HL-60 (cell line): ENCODE measurements around the gene MTCH2.
"Not testable (repeated sequence)": the region's sequence is repeated elsewhere in the genome, so short reads cannot be mapped to it uniquely, and the experiment has no call there.

Experiments used
- DNase-seq, 2 experiments: peaks; one replicate each; pipeline ENCODE4 v3.0.0-alpha.2; 2010 to 2020; ENCODE audit warnings: low read depth in 1 of 2, low spot score in 1 of 2
- H3K27ac ChIP-seq: fragments of 250-450 bp; sonication (Bioruptor Pico); replicated peaks from 2 replicates; pipeline ENCODE4 v1.5.1; 2020; ENCODE audit warnings: mild to moderate bottlenecking, moderate library complexity
- H3K27me3 ChIP-seq: fragments of 250-450 bp; sonication (Bioruptor Pico); 2 replicates; pipeline ENCODE4 v1.5.1; 2021; ENCODE audit warnings: mild to moderate bottlenecking, moderate library complexity; ENCODE audit not compliant: insufficient read depth, poor library complexity, severe bottlenecking
- H3K4me3 ChIP-seq: replicated peaks from 2 replicates; pipeline ENCODE4 v1.5.1; 2011; ENCODE audit warnings: mild to moderate bottlenecking, control low read depth, low read length; ENCODE audit not compliant: insufficient read depth
- CTCF ChIP-seq: IDR thresholded peaks from one replicate; pipeline ENCODE4 v1.5.1; 2011; ENCODE audit warnings: low read length, control low read depth, inconsistent platforms; ENCODE audit not compliant: insufficient read depth
- GABPA ChIP-seq: IDR thresholded peaks from 2 replicates; pipeline ENCODE4 v1.6.1; 2012; ENCODE audit warnings: low read depth
- POLR2AphosphoS5 ChIP-seq: IDR thresholded peaks from 2 replicates; pipeline ENCODE4 v1.6.1; 2012; ENCODE audit warnings: low read depth
- REST ChIP-seq: IDR thresholded peaks from 2 replicates; pipeline ENCODE4 v1.6.1; 2012; ENCODE audit warnings: low read depth; ENCODE audit not compliant: insufficient replicate concordance
- SPI1 ChIP-seq: IDR thresholded peaks from 2 replicates; pipeline ENCODE4 v1.6.1; 2012; ENCODE audit warnings: low read depth, mild to moderate bottlenecking, borderline replicate concordance

The MTCH2 gene

GRCh38 chr11:47688991-47689390, 46.6 kb upstream of the MTCH2 start:
- H3K4me3 ChIP-seq: no peak overlapping the region
- no peak for DNase-seq
- H3K27ac ChIP-seq: no peak overlapping the region
- no peaks in the 10 kb centered on the region for H3K27me3 ChIP-seq
- TF ChIP-seq POLR2AphosphoS5: no peak
- TF ChIP-seq CTCF: no peak
- no peak for TF ChIP-seq GABPA
- TF ChIP-seq REST: no peak
- no peak for TF ChIP-seq SPI1

GRCh38 chr11:47688111-47688510, 45.8 kb upstream of the MTCH2 start:
- Histone ChIP-seq H3K4me3 (no peak overlapping the region), H3K27ac (no peak overlapping the region), H3K27me3 (no peaks in the 10 kb centered on the region)
- TF ChIP-seq POLR2AphosphoS5 (0 out of 2 replicates have a peak, but pooled peaks have one; percentile 17), SPI1 (0 out of 2 replicates have a peak, but pooled peaks have one; percentile 39), REST (no peak)
- peak; percentile 42 to 61 for DNase-seq

- H3K4me3 ChIP-seq, DNase-seq, H3K27me3 ChIP-seq: not testable (repeated sequence)
These were observed 44.3 kb upstream of the MTCH2 start for GRCh38 chr11:47686704-47687103.

GRCh38 chr11:47686151-47686550, 43.8 kb upstream of the MTCH2 start:
- no peaks in the 10 kb centered on the region for H3K27me3 ChIP-seq
- no peak for TF ChIP-seq CTCF
- TF ChIP-seq REST: no peak
- no peak overlapping the region for H3K27ac ChIP-seq
- H3K4me3 ChIP-seq: no peak overlapping the region
- DNase-seq: no peak

More at GRCh38 chr11:47686704-47687103, 44.3 kb upstream of the MTCH2 start:
- H3K27ac ChIP-seq: not testable (repeated sequence)
